ENCODE measurements around the gene MARCHF11. TPM values are rescaled to one million over a fixed set of nuclear protein-coding genes. Genes with fewer than 3 reads are reported as not detected.

The MARCHF11 gene
- total and polyA plus RNA-seq, 2 of the 8 experiments (the other 6 are each of a cell fraction or from before 2014, with no cell fraction given): 0.27 to 0.82 TPM

GRCh38 chr5:16178745-16179372 is 732 bp downstream of the MARCHF11 start (continued):
- TF ChIP-seq HDAC2 (IDR thresholded peaks at IDR 0.05; ENCODE audit: borderline replicate concordance in 1 of 2, low read depth in 2 of 2, low read length in 2 of 2) (peak in 1 of 2 experiments; percentile 69; a peak in 1 of 4 replicates), TAF7 (optimal IDR thresholded peaks at IDR 0.05; ENCODE audit: borderline replicate concordance, low read depth, low read length) (peak; percentile 61), RFX5 (IDR thresholded peaks at IDR 0.05; ENCODE audit: borderline replicate concordance, low read depth, low read length) (no peak), GTF2F1 (IDR thresholded peaks at IDR 0.05; ENCODE audit: borderline replicate concordance, low read depth, low read length) (no peak), KDM5A (IDR thresholded peaks at IDR 0.05; ENCODE audit: low read length) (no peak), TAF1 (IDR thresholded peaks at IDR 0.05; ENCODE audit: low read depth, low read length) (peak; percentile 39), MAX (IDR thresholded peaks at IDR 0.05) (peak; percentile 72), ATF3 (IDR thresholded peaks at IDR 0.05; ENCODE audit: insufficient read depth, low read depth, low read length) (no peak), ATF2 (IDR thresholded peaks at IDR 0.05; ENCODE audit: low read length) (no peak), SAP30 (IDR thresholded peaks at IDR 0.05; ENCODE audit: insufficient read depth, insufficient replicate concordance, low read length) (no peak), RNF2 (IDR thresholded peaks at IDR 0.05; ENCODE audit: borderline replicate concordance, low read depth, low read length, missing control alignments, poor library complexity, severe bottlenecking) (no peak), NANOG (IDR thresholded peaks at IDR 0.05; ENCODE audit: insufficient read depth, low read depth, low read length, poor library complexity, severe bottlenecking) (no peak), TCF12 (IDR thresholded peaks at IDR 0.05; ENCODE audit: low read depth, low read length) (0 out of 2 replicates have a peak, but pooled peaks have one; percentile 39), CTBP2 (IDR thresholded peaks at IDR 0.05; ENCODE audit: borderline replicate concordance, insufficient read depth, insufficient read length, low read length) (peak; percentile 29), MAFK (IDR thresholded peaks at IDR 0.05; ENCODE audit: low read depth, low read length) (no peak), SUZ12 (IDR thresholded peaks at IDR 0.05; ENCODE audit: low read length) (no peak), HDAC6 (IDR thresholded peaks at IDR 0.05; ENCODE audit: low read depth, low read length) (no peak), SP1 (IDR thresholded peaks at IDR 0.05; ENCODE audit: low read depth, low read length) (no peak)

All from H1 (cell line).